Measurements from ENCODE around the gene NAALADL2. TPM values are rescaled to one million over a fixed set of nuclear protein-coding genes. Genes with fewer than 3 reads are reported as not detected.
"Not testable (repeated sequence)": the region's sequence is repeated elsewhere in the genome, so short reads cannot be mapped to it uniquely, and the experiment has no call there.

NAALADL2 gene
- total RNA-seq, 1 donor from 2014 or later, result 4.2 TPM

- no peak for DNase-seq (ENCODE audit: low spot score)
- ATAC-seq, result no peak
Observed at GRCh38 chr3:175457301-175457700, 598.2 kb downstream of the NAALADL2 start.

GRCh38 chr3:175460849-175461399 is 601.8 kb downstream of the NAALADL2 start:
- ATAC-seq; DNase-seq (ENCODE audit: low spot score): not testable (repeated sequence)

DNA sequence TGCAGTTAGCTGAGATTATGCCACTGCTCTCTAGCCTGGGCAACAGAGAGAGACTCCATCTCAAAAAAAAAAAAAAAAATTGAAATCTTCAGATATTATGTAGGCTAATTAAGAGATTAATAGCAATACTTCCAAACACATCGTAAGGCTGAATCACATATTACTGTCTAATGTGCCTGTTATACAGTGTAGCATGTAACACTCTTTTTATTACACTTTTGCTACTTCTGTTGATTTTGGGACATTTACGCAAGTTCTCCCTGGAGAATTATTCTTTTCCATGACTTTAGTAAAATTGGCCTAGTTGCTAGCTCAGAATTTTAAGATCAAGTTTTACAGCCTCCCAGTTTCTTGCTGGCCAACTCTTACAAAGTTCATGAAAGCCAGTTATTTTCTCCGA is 605.2 kb downstream of the NAALADL2 start:
- DNase-seq (ENCODE audit: low spot score), result no peak
- ATAC-seq, result no peak

- no peak for ATAC-seq
Observed at GRCh38 chr3:175469124-175469523, 610.0 kb downstream of the NAALADL2 start.

DNA sequence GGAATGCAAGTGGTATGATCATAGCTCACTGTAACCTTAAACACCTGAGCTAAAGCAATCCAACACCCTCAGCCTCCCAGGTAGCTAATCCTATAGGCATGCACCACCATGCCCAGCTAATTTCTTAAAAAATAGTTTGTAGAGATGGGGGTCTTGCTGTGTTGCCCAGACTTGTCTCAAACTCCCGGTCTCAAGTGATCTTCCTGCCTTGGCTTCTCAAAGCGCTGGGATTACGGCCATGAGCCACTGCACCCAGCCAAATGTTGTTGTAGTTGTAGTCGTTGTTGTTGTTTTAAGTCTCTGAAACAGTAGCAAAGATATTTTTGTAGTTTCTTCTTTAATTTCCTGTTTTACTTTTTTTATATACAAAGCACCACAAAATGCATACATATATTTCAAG is 616.6 kb downstream of the NAALADL2 start:
- DNase-seq (ENCODE audit: low spot score) (no peak), ATAC-seq (no peak)

More at GRCh38 chr3:175469124-175469523, 610.0 kb downstream of the NAALADL2 start:
- no peak for DNase-seq (ENCODE audit: low spot score)

DNA sequence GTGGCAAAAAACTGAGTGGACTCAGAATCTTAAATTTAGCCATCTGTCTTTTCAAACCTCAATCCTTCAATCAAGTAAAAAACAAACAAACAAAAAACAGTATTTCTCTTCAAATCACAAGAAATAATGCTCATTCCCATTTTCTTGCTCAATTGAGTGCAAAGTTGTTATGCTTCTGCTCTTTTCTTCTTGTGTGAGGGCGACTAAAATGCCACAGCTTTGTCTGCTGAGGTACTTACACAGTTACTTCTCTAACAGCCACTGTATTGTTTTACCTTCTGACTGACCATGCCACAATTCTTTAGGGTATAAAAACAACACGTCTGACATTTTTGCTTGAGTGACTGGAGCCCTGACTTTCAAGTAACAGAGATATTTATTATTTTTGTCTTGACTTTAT is 617.4 kb downstream of the NAALADL2 start:
- ATAC-seq (no peak), DNase-seq (ENCODE audit: low spot score) (no peak)

DNA sequence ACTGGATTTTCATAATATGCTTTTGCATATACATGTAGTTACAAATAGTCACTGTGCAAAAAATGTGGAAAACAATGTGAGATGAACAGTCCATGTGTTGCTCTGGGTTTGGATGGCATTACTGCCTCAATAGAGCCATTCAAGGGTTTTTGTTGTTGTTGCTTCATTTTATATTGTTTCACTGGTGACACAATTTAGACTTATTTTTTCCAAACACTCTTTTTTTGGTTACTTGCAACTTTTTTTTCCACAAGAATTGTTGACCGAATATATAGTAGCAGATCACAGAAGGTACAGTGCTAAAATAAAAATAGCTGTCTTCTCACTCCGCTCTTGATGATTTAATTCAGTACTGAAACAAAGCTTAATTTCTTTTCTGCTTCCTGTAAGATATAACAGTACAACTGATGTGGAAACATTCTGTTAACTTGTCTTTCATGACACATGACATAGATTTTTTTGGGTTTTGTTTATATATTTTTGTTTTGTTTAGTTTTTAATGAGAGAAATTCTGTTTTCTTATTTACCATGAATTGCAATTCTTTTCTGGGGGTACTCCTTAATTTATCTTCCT is 618.6 kb downstream of the NAALADL2 start:
- no peak for ATAC-seq
- no peak for DNase-seq (ENCODE audit: low spot score)

DNA sequence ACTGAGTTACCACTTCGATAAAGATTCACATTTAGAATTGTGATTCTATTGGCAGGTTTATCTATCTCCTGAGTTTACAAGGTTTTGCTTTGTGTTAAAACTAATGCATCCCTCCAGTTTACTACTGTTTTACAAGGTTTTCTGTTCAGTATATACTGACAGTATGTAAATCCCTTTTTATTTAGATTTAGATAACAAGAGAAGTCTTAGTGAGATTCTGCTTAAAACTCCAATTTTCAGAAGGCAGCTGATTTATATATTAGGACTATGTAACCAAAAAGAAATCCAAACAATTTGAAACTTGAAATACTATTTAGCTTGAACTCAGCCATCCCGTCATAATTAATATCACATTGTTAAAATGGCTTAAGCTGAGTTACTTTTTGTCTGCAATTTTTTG is 619.2 kb downstream of the NAALADL2 start:
- ATAC-seq (no peak), DNase-seq (ENCODE audit: low spot score) (no peak)

- no peak for DNase-seq (ENCODE audit: low spot score)
- ATAC-seq, result no peak
Observed at GRCh38 chr3:175479175-175479574, 620.0 kb downstream of the NAALADL2 start.

GRCh38 chr3:175479800-175480199 is 620.7 kb downstream of the NAALADL2 start:
- ATAC-seq (no peak), DNase-seq (ENCODE audit: low spot score) (no peak)

- no peak for DNase-seq (ENCODE audit: low spot score)
- peak; percentile 49 for ATAC-seq
Observed at GRCh38 chr3:175484666-175485065, 625.5 kb downstream of the NAALADL2 start.

DNA sequence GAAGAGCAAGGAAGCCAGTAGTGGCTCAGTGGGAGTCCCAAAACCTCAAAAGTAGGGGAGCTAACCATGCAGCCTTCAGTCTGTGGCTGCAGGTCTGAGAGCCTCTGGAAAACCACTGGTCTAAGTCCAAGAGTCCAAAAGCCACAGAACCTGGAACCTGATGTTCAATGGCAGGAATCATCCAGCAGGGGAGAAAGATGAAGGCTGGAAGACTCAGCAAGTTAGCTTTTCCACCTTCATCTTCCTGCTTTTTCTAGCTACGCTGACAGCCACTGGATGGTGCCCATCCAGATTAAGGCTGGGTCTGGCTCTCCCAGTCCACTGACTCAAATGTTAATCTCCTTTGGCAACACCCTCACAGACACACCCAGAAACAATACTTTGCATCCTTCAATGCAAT is 626.3 kb downstream of the NAALADL2 start:
- DNase-seq (ENCODE audit: low spot score) (no peak), ATAC-seq (peak; percentile 30)

GRCh38 chr3:175486255-175486654 is 627.1 kb downstream of the NAALADL2 start:
- ATAC-seq, result no peak
- DNase-seq (ENCODE audit: low spot score), result no peak

DNA sequence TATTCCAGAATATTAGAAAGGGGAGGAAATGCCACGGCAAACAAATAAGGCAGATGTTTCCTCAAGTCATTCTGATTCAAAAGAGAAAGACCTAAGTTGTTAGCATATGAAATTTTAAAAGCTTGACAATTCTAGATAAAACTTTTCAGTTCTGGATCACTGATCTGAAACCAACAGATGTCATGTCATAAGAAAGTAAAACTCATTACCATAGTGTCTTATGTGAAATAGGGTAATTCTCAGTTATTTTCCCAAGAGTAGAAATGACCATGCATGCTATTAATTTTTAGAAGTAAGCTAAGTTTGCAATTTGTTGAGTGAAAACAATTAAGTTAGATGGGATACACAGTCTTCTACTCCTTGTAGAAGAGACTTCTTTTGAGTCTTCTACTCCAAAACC is 630.3 kb downstream of the NAALADL2 start:
- ATAC-seq, result no peak

DNA sequence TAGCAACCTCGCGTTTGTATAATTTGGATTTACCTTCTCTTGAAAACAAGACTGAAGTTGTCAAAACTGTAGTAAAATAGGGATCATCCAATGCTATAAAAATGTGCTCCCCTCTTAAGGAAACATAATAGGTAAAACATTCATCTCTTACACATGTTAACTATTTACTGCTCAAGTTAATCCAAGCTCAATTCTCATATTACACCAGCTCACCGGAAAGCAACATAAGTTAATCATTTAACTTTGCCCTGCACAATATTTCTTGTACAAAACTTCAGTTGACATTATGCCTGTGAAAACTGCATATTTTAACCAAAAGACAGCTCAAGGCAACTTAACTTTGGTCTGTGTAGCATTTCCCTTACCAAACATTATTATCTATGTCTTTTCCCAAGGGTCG is 634.2 kb downstream of the NAALADL2 start:
- ATAC-seq (no peak), DNase-seq (ENCODE audit: low spot score) (no peak)

More for the DNA sequence above, 630.3 kb downstream of the NAALADL2 start:
- DNase-seq (ENCODE audit: low spot score), result no peak

GRCh38 chr3:175495331-175495730 is 636.2 kb downstream of the NAALADL2 start:
- ATAC-seq (no peak), DNase-seq (ENCODE audit: low spot score) (no peak)

DNA sequence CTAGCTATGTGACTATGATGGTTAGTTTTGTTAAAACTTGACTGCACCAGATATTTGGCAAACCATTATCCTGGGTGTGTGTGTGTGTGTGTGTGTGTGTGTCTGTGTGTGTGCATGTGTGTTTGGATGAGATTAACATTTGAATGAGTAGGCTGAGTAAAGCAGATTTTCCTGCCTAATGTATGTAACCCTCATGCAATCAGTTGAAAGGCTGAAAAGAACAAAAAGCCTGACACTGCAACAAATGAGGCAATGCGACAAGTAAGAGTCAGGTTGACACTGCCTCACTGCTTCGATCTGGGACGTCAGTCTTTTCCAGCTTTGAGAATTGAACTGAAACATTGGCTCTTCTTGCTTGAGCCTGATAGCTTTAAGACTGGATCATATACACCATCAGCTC is 643.0 kb downstream of the NAALADL2 start:
- DNase-seq (ENCODE audit: low spot score) (no peak), ATAC-seq (no peak)

GRCh38 chr3:175511219-175511785 is 652.2 kb downstream of the NAALADL2 start:
- DNase-seq (ENCODE audit: low spot score), result no peak
- ATAC-seq, result no peak

- no peak for ATAC-seq
- DNase-seq (ENCODE audit: low spot score), result no peak
Observed at GRCh38 chr3:175512700-175513099, 653.6 kb downstream of the NAALADL2 start.

DNA sequence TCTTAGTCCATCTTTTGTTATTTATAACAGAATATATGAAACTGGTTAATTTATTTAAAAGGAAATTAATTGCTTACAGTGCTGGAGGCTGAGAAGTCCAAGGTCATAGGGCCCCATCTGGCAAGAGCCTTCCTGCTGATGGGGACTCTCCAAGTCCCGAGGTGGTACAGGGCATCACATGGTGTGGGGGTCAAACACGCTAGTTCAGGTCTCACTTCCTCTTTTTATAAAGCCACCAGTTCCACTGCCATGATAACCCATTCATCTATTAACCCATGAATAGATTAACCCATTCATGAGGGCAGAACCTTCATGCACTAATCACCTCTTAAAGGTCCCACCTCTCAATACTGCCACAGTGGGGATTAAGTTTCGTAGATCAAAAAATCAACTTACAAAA is 659.3 kb downstream of the NAALADL2 start:
- ATAC-seq (no peak), DNase-seq (ENCODE audit: low spot score) (no peak)

GRCh38 chr3:175521406-175521805 is 662.3 kb downstream of the NAALADL2 start:
- no peak for ATAC-seq

GRCh38 chr3:175526191-175526590 is 667.1 kb downstream of the NAALADL2 start:
- no peak for DNase-seq (ENCODE audit: low spot score)
- no peak for ATAC-seq

More at GRCh38 chr3:175521406-175521805, 662.3 kb downstream of the NAALADL2 start:
- no peak for DNase-seq (ENCODE audit: low spot score)

All from left lobe of liver (tissue), 2 donors.